Stimulated activated CD8-positive, alpha-beta memory T cell treated with anti-CD3 and anti-CD28 coated beads, Interleukin-7, amount 100 ng/mL, for 4 hours (primary cell): ENCODE measurements around the gene GRK3.

Experiments used
- DNase-seq, 2 donors: peaks; one replicate each; pipeline ENCODE4 v3.0.0-alpha.2; 2020; ENCODE audit warnings: low read depth in 2 of 2

GRK3 gene

GRCh38 chr22:25759825-25760231, 195.4 kb downstream of the GRK3 start:
- no peak for DNase-seq

- DNase-seq, result no peak
These were observed 195.8 kb downstream of the GRK3 start for GRCh38 chr22:25760294-25760693.

GRCh38 chr22:25760848-25761595, 196.5 kb downstream of the GRK3 start:
- DNase-seq, result no peak

- no peak for DNase-seq
These were observed 197.7 kb downstream of the GRK3 start for GRCh38 chr22:25762147-25762546.

GRCh38 chr22:25763239-25763777, 198.8 kb downstream of the GRK3 start:
- no peak for DNase-seq

- no peak for DNase-seq
These were observed 200.0 kb downstream of the GRK3 start for GRCh38 chr22:25764270-25765015.

- DNase-seq, result no peak
These were observed 200.5 kb downstream of the GRK3 start for GRCh38 chr22:25765016-25765367.

GRCh38 chr22:25765801-25766200, 201.3 kb downstream of the GRK3 start:
- DNase-seq, result no peak

- no peak for DNase-seq
These were observed 201.9 kb downstream of the GRK3 start for GRCh38 chr22:25766418-25766817.

- no peak for DNase-seq
These were observed 205.9 kb downstream of the GRK3 start for GRCh38 chr22:25770333-25770732.

- no peak for DNase-seq
These were observed 207.8 kb downstream of the GRK3 start for GRCh38 chr22:25772288-25772687.

GRCh38 chr22:25774575-25775026, 210.1 kb downstream of the GRK3 start:
- DNase-seq, result no peak

- DNase-seq, result no peak
These were observed 211.1 kb downstream of the GRK3 start for GRCh38 chr22:25775531-25775930.

GRCh38 chr22:25777411-25777810, 212.9 kb downstream of the GRK3 start:
- no peak for DNase-seq

GRCh38 chr22:25777870-25778269, 213.4 kb downstream of the GRK3 start:
- DNase-seq, result no peak
